WTC11 (cell line): ENCODE measurements around the gene PES1. TPM values are rescaled to one million over a fixed set of nuclear protein-coding genes. Genes with fewer than 3 reads are reported as not detected.
A peak's percentile ranks its signal among the peaks of the same experiment; 100 is the strongest.

Experiments used
- ATAC-seq: fragments of 200-7000 bp; cut with Tn5 transposase; 2 replicates; pipeline ENCODE4 v1.10.0; 2021; ENCODE audit warnings: mild to moderate bottlenecking, moderate library complexity
- CTCF ChIA-PET: fragments of 300-600 bp; sonication (Branson Sonifier 250); formaldehyde crosslinking; loops from one replicate; lab custom pipeline; 2021; ENCODE audit warnings: antibody characterized with exemption; lab: Charles Lee
- POLR2A ChIA-PET: fragments of 350-600 bp; sonication (Branson Sonifier 250); formaldehyde crosslinking; loops from one replicate; lab custom pipeline; 2021; ENCODE audit warnings: antibody characterized with exemption; lab: Charles Lee
- DNase-seq: peaks from one replicate; pipeline ENCODE4 v3.0.0; 2021; ENCODE audit warnings: low spot score
- H3K27ac Mint-ChIP-seq: 2 replicates; pipeline ENCODE4 v1.8.0; 2021; ENCODE audit warnings: mixed read lengths
- H3K27me3 Mint-ChIP-seq: 2 replicates; pipeline ENCODE4 v1.8.0; 2021; ENCODE audit warnings: low read depth, mild to moderate bottlenecking, moderate library complexity, mixed read lengths
- H3K36me3 Mint-ChIP-seq: 2 replicates; pipeline ENCODE4 v1.8.0; 2021; ENCODE audit warnings: mixed read lengths
- H3K4me1 Mint-ChIP-seq: 2 replicates; pipeline ENCODE4 v1.8.0; 2022; ENCODE audit warnings: mixed read lengths
- H3K4me3 Mint-ChIP-seq: 2 replicates; pipeline ENCODE4 v1.8.0; 2021; ENCODE audit warnings: mild to moderate bottlenecking, moderate library complexity, mixed read lengths
- H3K9me3 Mint-ChIP-seq: 2 replicates; pipeline ENCODE4 v1.8.0; 2021; ENCODE audit warnings: mixed read lengths
- AR ChIP-seq: fragments of 250-450 bp; sonication (Bioruptor Pico); IDR thresholded peaks from 2 replicates; pipeline ENCODE4 v1.9.0; 2021; ENCODE audit warnings: mild to moderate bottlenecking
- CDX4 ChIP-seq: fragments of 250-450 bp; sonication (Bioruptor Pico); IDR thresholded peaks from 2 replicates; pipeline ENCODE4 v1.9.0; 2021; ENCODE audit warnings: moderate library complexity, mild to moderate bottlenecking, inconsistent platforms, borderline replicate concordance
- E2F5 ChIP-seq: sonication (generic); formaldehyde crosslinking; IDR thresholded peaks from 2 replicates; pipeline ENCODE4 v1.8.1; 2022; ENCODE audit warnings: mild to moderate bottlenecking, moderate library complexity, missing genetic modification reagents
- MLX ChIP-seq: sonication (generic); formaldehyde crosslinking; IDR thresholded peaks from 2 replicates; pipeline ENCODE4 v1.8.1; 2023; ENCODE audit warnings: mild to moderate bottlenecking, missing genetic modification reagents, moderate library complexity
- NFATC4 ChIP-seq: fragments of 250-450 bp; sonication (Bioruptor Pico); IDR thresholded peaks from 2 replicates; pipeline ENCODE4 v1.9.0; 2021; ENCODE audit warnings: mild to moderate bottlenecking
- USF1 ChIP-seq: sonication (generic); formaldehyde crosslinking; IDR thresholded peaks from 2 replicates; pipeline ENCODE4 v1.8.0; 2022; ENCODE audit warnings: mild to moderate bottlenecking, missing genetic modification reagents
- ZNF396 ChIP-seq: fragments of 250-450 bp; sonication (Bioruptor Pico); IDR thresholded peaks from 2 replicates; pipeline ENCODE4 v1.8.0; 2021; ENCODE audit warnings: mild to moderate bottlenecking, moderate library complexity, borderline replicate concordance
- ZNF671 ChIP-seq: fragments of 250-450 bp; sonication (Bioruptor Pico); IDR thresholded peaks from 2 replicates; pipeline ENCODE4 v1.8.0; 2021; ENCODE audit warnings: mild to moderate bottlenecking
- total RNA-seq: library from RNA; stranded (reverse); gene quantifications from 3 replicates; pipeline ENCODE4 v1.2.3, GENCODE V29; 2021
- TF ChIP-seq, protein P1 (sequence below): sonication (generic); formaldehyde crosslinking; IDR thresholded peaks from 2 replicates; pipeline ENCODE4 v1.8.1; 2022; ENCODE audit warnings: low read depth, mild to moderate bottlenecking, moderate library complexity, missing genetic modification reagents, borderline replicate concordance

Gene PES1
- total RNA-seq, 1 experiment from 2014 or later = 128 TPM

DNA sequence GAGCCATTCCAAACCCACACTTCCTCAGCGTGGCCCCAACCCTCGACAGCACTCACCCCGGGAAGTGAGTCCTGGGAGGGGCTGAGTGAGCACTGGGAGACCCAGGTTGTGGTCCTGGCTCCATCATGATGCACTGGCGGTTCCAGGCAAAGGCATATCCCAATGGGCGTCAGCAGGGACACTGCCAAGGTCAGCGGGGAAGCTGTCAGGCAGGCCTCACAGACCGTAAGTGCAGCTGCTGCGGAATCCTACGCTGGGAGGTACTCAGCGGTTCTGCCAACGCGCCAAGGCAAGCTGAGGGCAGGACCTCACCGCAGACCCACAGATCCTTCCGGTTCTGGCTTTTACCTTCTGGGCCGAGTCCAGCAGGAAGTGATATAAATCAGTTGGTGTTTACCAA lies 15.9 kb downstream of the PES1 start (continued):
- TF ChIP-seq USF1 (CRISPR knock-in tag) (no peak), MLX (CRISPR knock-in tag) (no peak), CDX4 (no peak), ZNF396 (CRISPR knock-in tag) (no peak)

DNA sequence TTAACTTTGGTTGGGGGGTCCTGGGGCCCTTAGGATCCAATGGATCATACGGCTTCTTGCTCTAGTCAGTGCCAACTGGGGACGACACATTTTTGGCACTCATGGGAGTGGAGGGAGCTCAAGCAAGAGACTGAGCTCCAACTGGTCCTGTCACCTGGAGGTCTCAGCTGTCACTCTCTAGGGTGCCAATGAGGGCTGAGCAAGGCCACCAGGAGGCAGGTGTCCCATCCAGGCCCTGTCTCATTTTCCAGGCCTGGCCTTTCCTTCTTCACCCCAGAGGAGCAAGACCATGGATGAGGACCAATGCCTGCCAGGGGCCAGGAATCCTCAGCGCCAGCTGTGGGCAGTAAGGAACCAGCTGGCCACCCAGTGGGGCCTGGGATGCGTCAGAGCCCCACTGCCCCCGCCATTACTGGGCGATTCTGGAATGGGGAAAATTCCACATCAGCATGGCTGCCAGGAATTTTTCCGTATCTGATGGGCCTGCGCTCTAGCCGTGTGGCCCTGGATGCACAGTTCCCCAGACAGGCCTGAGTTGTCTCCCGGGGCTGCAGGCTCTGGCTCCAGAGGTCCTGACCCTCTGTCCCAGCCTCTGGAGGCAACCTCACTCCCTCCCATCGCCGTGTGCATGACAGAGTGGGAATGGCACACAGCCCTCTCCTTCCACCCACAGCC lies 16.6 kb downstream of the PES1 start:
- ChIA-PET POLR2A (no interaction called here), CTCF (interaction anchor here (0.6 to 2.0 kb wide), 9 partner anchors 13 to 149 kb away, joined by 3 to 8 read pairs (median 4); no protein-coding TSS in a partner anchor)
- no peak for DNase-seq
- ATAC-seq = peak; percentile 22
- no peaks in the 10 kb centered on the region for H3K9me3 Mint-ChIP-seq
- peak overlapping the region; percentile 75 for H3K4me3 Mint-ChIP-seq
- no peak overlapping the region for H3K27ac Mint-ChIP-seq
- H3K4me1 Mint-ChIP-seq = peaks cover 12% of the 10 kb centered on the region
- no peaks in the 10 kb centered on the region for H3K27me3 Mint-ChIP-seq
- TF ChIP-seq, protein P1, sequence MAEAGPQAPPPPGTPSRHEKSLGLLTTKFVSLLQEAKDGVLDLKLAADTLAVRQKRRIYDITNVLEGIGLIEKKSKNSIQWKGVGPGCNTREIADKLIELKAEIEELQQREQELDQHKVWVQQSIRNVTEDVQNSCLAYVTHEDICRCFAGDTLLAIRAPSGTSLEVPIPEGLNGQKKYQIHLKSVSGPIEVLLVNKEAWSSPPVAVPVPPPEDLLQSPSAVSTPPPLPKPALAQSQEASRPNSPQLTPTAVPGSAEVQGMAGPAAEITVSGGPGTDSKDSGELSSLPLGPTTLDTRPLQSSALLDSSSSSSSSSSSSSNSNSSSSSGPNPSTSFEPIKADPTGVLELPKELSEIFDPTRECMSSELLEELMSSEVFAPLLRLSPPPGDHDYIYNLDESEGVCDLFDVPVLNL (CRISPR knock-in tag) = 0 out of 2 replicates have a peak, but pooled peaks have one; percentile 5
- no peak for TF ChIP-seq NFATC4 (CRISPR knock-in tag)
- peaks cover 31% of the 10 kb centered on the region for H3K36me3 Mint-ChIP-seq

DNA sequence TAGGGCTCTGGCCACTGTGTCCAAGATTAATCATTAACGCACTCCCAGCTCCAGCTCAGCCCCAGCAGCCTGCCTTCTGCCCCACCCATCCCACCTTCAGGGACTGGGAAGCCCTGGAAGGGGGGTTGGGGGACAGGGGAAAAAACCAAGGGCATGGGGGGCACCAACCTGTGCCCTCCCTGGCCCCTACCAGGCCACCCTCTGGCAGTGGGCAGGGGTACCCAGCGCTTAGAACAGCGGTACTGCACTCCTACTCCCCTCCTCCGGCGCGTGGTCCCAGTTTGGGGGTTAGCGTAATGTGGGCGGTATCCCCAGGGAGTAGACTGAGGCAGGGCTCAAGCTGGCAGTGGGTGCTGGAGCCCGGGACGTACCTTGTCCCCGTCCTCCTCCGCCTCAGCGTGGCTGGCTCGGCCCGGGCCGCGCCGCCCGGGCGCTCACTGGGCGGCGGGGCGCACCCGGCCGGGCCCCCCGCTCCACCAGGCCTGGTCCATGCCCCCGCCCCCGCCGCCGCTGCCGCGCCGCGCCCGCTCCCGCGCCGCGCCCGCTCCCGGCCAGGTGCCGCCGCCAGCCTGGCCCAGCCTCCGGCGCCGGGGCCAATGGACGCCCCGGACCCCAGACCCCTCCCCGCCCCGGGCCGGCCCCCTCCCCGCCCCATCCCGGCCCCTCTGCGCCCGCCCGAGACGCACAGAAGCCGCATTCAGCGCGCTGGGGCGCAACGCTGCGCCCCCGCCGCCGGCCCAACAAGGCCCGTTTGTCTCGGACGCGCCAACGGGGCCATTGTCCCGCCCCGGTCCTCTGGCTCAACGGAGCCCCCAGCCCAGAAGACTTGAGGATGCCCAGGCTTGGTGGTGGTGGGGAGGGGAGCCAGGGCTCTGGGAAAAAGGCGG lies 17.4 kb downstream of the PES1 start, which contains the start of gene GAL3ST1:
Gene GAL3ST1, minus strand, starts transcription at position 571 of the 887 bp plus-strand sequence. CDS start 17,273 bp downstream, outside the sequence.
- peak; percentile 61 for DNase-seq
- no peak within 1 kb of the TSS; the same call in 1 of the 2 replicates for H3K27ac Mint-ChIP-seq
- TF ChIP-seq E2F5 = peak; percentile 25; the same call in 1 of the 2 replicates
- TF ChIP-seq AR (CRISPR knock-in tag) = no peak
- TF ChIP-seq ZNF671 (CRISPR knock-in tag) = no peak
- ATAC-seq = peak; percentile 76
- ChIA-PET POLR2A (no interaction called here), CTCF (interaction anchor here (0.6 to 2.0 kb wide), 9 partner anchors 12 to 764 kb away, joined by 3 to 8 read pairs (median 4); no protein-coding TSS in a partner anchor)
- H3K27me3 Mint-ChIP-seq = no peaks in the 10 kb centered on the region
- peaks cover 12% of the 10 kb centered on the region for H3K4me1 Mint-ChIP-seq
- peak within 1 kb of the TSS; percentile 75 for H3K4me3 Mint-ChIP-seq
- H3K36me3 Mint-ChIP-seq = peaks cover 23% of the 10 kb centered on the region
- H3K9me3 Mint-ChIP-seq = no peaks in the 10 kb centered on the region
